GM23338 (cell line): Measurements from ENCODE around the gene GNAO1.

Experiments used
- CREB1 ChIP-seq: fragments of 250-450 bp; sonication (Bioruptor Pico); IDR thresholded peaks from 2 replicates; pipeline ENCODE4 v1.5.0; 2020; ENCODE audit warnings: low read depth, mild to moderate bottlenecking, moderate library complexity
- CTCF ChIP-seq, 2 experiments: fragments of 200-600 bp in 1 of 2; sonication (generic) in 1 of 2; conservative IDR thresholded peaks; 2 replicates each; pipeline versions ENCODE4 v1.5.1 to v1.6.1; 2016 to 2017; ENCODE audit warnings: antibody characterized with exemption in 2 of 2, low read depth in 2 of 2, mild to moderate bottlenecking in 2 of 2, moderate library complexity in 1 of 2
- EZH2 ChIP-seq: fragments of 200-600 bp; sonication (generic); IDR thresholded peaks from one replicate; pipeline ENCODE4 v1.8.0; 2017; ENCODE audit warnings: antibody characterized with exemption, mild to moderate bottlenecking, low read depth; ENCODE audit not compliant: unreplicated experiment
- EZH2phosphoT487 ChIP-seq: fragments of 200-600 bp; sonication (generic); IDR thresholded peaks from one replicate; pipeline ENCODE4 v1.8.1; 2018; ENCODE audit warnings: antibody characterized with exemption; ENCODE audit not compliant: unreplicated experiment
- JUNB ChIP-seq: IDR thresholded peaks from one replicate; pipeline ENCODE4 v1.6.1; 2016; ENCODE audit warnings: antibody characterized with exemption; ENCODE audit not compliant: unreplicated experiment
- NANOG ChIP-seq: IDR thresholded peaks from 2 replicates; pipeline ENCODE4 v1.6.1; 2016; ENCODE audit warnings: antibody characterized with exemption, borderline replicate concordance
- POLR2AphosphoS5 ChIP-seq: IDR thresholded peaks from 2 replicates; pipeline ENCODE4 v1.6.1; 2016; ENCODE audit warnings: antibody characterized with exemption, low read depth
- REST ChIP-seq: IDR thresholded peaks from one replicate; pipeline ENCODE4 v1.6.1; 2018; ENCODE audit warnings: antibody characterized with exemption; ENCODE audit not compliant: unreplicated experiment
- ZNF114 ChIP-seq: fragments of 250-450 bp; sonication (Bioruptor Pico); IDR thresholded peaks from 2 replicates; pipeline ENCODE4 v1.5.0; 2020; ENCODE audit warnings: mild to moderate bottlenecking, moderate library complexity
- ZNF331 ChIP-seq: fragments of 250-450 bp; sonication (Bioruptor Pico); IDR thresholded peaks from 2 replicates; pipeline ENCODE4 v1.5.0; 2020; ENCODE audit warnings: low read depth, mild to moderate bottlenecking, moderate library complexity

GRCh38 chr16:56255904-56256303, 64.6 kb downstream of the GNAO1 start:
- TF ChIP-seq NANOG (no peak), CTCF (conservative IDR thresholded peaks at IDR 0.05; ENCODE audit: low read depth in 2 of 2) (no peak), POLR2AphosphoS5 (no peak), EZH2 (no peak), EZH2phosphoT487 (no peak), JUNB (no peak), REST (no peak), ZNF331 (no peak), CREB1 (CRISPR knock-in tag) (no peak), ZNF114 (no peak)
